ENCODE measurements around the gene DRAXIN. TPM values are rescaled to one million over a fixed set of nuclear protein-coding genes. Genes with fewer than 3 reads are reported as not detected.

Gene DRAXIN
- total RNA-seq, 1 experiment from 2014 or later = 0.36 TPM

DNA sequence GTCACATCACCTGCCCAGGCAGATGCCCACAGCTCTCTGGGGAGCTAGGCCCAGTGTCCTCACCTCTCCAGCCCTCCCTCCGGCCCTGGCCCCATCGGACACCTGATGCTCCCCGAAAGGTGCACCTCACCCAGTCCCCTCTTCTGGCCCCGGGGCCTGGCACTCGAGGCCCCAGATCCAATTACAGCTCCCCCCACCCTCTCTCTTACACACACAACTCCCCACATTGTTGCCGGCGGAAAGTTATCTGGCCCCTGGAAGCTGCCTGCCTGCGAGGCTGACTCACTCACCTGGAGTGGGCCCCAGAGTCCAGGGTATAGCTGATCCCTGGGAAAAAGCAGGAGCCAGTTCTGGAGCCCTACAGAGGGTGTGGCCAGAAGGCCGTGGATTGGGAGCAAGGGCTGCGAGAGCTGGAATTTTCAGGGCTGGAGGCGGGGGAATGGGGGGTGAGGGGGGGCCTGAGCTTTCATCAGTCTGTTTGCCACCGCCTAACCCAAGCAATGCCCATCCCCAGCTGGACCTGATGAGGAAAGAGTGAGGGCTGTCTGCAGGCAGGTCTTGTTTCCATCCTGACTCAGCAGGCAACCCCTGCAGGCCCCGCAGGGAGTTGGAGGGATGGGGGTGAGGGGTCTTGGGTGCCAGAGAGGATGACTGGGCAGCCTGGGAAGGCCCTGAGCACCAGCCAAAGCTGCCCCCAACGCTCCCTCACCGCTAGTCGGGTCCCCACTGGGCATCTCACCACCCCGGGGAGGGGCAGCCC, 38.2 kb upstream of the DRAXIN start:
- no peak for DNase-seq
- H3K4me3 ChIP-seq = no peak overlapping the region
- H3K36me3 ChIP-seq = peaks cover 11% of the 10 kb centered on the region
- no peaks in the 10 kb centered on the region for H3K27me3 ChIP-seq
- H3K9me3 ChIP-seq = no peaks in the 10 kb centered on the region

DNA sequence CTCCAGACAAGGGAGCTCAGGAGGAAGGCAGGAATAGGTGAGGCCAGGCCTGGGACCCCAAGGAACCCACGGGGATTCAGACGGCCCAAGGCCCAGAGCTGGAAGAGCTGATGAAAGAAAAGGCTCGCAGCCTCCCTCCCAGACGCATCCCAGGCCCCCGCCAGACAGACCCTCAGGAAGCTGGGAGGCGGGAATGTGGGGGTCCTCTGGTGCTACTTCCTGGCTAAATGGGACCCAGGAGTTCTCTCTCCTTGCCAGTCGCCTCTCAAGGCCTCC, 37.7 kb upstream of the DRAXIN start:
- Histone ChIP-seq H3K9me3 (no peaks in the 10 kb centered on the region), H3K36me3 (peaks cover 11% of the 10 kb centered on the region), H3K27me3 (no peaks in the 10 kb centered on the region), H3K4me3 (no peak overlapping the region)
- no peak for DNase-seq

DNA sequence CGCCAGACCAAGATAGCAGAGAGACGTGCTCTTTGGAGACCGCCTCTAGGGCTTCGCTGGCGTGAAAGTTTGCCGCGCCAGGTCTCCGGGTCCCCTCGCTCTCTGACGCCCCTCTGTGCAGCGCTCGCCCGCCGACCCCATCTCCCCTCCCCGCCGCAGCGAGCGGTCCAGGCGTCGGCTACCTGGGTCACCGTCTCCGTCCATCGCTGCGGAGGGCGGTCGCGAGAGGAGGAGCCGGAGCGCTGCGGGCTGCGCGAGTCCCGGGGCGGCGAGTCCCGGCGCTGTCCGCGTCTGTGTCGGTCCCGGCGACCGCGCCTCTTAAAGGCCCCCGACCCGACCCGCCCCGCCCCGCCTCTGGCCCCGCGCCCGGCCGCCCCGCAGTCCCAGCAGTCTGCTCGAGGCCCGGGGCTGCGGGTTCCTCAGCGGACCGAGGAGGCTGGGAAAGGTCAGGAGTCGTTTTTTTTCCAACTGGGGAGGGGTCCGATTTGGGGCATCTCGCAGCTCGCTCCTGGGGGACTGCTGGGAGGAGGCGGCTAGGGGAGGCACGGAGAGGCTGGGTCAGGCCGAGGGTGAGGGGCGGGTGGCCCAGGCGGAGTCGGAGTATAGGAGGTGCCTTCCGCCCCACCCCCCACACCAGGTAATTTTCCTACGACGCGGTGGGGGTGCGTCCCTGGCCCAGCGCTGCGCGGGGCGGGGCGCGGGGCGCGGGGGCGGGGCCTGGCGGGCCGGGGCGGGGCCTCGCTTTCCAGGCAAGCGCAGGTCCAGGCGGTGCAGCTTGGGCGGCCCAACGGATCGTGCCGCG, 37.2 kb upstream of the DRAXIN start, which contains the start of the genes FBXO2 and FBXO44:
Gene FBXO2, minus strand, starts transcription at position 293 of the 802 bp plus-strand sequence. Its CDS starts 89 bp downstream, at position 204.
Gene FBXO44, plus strand, starts transcription at position 741 of the 802 bp plus-strand sequence. CDS start 959 bp downstream, outside the sequence.
- Histone ChIP-seq H3K27me3 (no peaks in the 10 kb centered on the region), H3K36me3 (peaks cover 13% of the 10 kb centered on the region), H3K4me3 (peak within 1 kb of the TSS; percentile 48), H3K9me3 (no peaks in the 10 kb centered on the region)
- DNase-seq = peak; percentile 29

DNA sequence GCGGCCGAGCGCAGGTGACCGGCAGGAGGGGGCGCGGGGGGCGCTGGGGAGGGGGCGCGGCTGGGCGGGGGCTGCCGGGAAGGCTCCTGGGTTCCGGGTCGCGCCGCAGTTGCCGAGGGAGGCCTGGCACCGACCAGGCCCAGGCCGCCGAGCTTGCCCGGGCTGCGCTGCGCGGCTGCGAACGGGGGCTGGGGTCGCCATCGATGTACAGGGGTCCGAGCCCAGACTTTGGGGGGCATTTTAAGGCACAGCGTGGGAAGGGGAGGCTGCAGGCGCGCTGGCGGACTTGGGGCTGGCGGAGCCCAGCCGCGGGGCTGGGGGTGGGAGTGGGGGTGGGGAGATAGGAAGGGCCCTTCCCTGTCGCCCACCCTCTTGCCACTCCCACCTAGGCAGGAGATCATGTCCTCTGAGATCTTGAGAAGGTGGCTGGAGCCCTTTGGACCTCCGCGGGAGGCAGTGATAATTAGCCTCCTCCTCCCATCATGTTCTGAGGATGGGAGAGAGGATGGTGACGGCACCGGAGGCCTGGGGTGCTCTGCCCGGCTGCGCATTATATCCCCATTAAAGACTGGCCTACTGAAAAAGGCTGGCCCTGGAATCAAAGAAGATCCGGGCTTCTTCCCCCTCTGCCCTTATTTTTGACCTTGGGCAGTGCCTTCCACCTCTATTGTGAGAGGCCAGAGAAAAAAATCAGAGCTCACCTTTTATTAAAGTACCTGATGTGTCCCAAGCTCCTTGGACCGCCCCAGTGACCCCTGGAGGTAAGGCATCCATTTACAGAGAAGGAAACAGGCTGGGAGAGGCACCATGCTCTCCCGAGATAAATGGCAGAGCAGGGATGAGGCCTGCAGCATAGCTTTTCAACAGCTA, 36.3 kb upstream of the DRAXIN start:
- Histone ChIP-seq H3K9me3 (no peaks in the 10 kb centered on the region), H3K36me3 (peaks cover 13% of the 10 kb centered on the region), H3K27me3 (no peaks in the 10 kb centered on the region), H3K4me3 (peak overlapping the region; percentile 48)
- DNase-seq = no peak

DNA sequence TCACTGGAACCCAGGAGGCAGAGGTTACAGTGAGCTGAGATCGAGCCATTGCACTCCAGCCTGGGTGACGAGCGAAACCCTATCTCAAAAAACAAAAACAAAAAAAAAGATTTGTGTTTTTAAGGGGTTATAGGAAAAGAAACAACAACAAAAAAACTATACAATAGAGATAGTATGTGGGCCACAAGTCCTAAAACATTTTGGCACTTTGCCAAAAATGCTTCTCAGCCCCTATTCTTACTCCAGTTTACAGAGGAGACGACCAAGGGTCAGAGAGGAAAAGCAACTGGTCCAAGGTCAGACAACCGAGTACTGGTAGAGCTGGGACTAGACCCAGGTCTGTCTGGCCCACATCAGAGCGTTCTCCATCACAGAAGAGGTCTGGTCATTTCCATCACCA, 33.9 kb upstream of the DRAXIN start:
- H3K4me3 ChIP-seq = no peak overlapping the region
- H3K36me3 ChIP-seq = peaks cover 13% of the 10 kb centered on the region
- no peaks in the 10 kb centered on the region for H3K27me3 ChIP-seq
- H3K9me3 ChIP-seq = no peaks in the 10 kb centered on the region
- DNase-seq = no peak

DNA sequence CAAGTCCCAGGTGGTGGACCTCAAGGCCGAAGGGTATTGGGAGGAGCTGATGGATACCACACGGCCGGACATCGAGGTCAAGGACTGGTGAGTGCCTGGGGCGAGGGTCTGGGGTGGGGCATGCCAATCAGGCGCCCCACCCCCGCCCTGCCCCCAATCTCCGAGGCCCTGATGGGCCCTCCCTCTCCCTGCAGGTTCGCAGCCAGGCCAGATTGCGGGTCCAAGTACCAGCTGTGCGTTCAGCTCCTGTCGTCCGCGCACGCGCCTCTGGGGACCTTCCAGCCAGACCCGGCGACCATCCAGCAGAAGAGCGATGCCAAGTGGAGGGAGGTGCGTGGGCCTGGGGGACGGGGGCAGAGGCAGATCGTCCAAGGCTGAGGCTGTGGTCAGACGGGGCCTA, 33.0 kb upstream of the DRAXIN start:
- H3K4me3 ChIP-seq = no peak overlapping the region
- H3K9me3 ChIP-seq = no peaks in the 10 kb centered on the region
- peaks cover 13% of the 10 kb centered on the region for H3K36me3 ChIP-seq
- no peaks in the 10 kb centered on the region for H3K27me3 ChIP-seq
- no peak for DNase-seq

DNA sequence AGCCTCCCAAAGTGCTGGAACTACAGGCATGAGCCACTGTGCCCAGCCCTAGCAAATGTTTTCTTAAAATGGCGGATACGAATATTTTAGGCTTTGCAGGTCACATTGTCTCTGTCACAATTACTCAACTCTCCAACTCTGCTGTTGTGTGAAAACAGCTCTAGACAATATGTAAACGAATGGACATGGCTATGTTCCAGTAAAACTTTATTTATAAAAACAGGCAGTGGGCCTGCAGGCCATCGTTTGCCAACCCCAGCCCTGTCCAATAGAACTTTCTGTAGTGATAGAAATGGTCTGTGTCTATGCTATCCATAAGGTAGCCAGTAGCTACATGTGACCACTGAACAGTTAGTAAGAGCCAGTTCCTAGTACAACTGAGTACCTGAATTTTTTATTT, 31.8 kb upstream of the DRAXIN start:
- Histone ChIP-seq H3K9me3 (no peaks in the 10 kb centered on the region), H3K36me3 (peaks cover 13% of the 10 kb centered on the region), H3K4me3 (no peak overlapping the region), H3K27me3 (no peaks in the 10 kb centered on the region)
- no peak for DNase-seq

DNA sequence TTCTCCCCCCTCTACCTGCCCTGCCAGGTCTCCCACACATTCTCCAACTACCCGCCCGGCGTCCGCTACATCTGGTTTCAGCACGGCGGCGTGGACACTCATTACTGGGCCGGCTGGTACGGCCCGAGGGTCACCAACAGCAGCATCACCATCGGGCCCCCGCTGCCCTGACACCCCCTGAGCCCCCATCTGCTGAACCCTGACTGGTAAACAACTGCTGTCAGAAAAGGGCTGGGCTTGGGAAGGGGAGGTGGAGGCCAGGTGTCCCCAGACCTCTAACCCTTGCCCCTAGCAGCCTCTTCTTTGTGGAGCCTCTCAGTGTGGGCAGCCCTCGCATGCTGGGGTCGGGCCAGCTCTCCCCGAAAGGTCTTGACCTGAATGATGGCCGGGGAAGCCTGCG, 30.4 kb upstream of the DRAXIN start:
- Histone ChIP-seq H3K27me3 (no peaks in the 10 kb centered on the region), H3K4me3 (no peak overlapping the region), H3K9me3 (no peaks in the 10 kb centered on the region), H3K36me3 (peaks cover 13% of the 10 kb centered on the region)
- no peak for DNase-seq

DNA sequence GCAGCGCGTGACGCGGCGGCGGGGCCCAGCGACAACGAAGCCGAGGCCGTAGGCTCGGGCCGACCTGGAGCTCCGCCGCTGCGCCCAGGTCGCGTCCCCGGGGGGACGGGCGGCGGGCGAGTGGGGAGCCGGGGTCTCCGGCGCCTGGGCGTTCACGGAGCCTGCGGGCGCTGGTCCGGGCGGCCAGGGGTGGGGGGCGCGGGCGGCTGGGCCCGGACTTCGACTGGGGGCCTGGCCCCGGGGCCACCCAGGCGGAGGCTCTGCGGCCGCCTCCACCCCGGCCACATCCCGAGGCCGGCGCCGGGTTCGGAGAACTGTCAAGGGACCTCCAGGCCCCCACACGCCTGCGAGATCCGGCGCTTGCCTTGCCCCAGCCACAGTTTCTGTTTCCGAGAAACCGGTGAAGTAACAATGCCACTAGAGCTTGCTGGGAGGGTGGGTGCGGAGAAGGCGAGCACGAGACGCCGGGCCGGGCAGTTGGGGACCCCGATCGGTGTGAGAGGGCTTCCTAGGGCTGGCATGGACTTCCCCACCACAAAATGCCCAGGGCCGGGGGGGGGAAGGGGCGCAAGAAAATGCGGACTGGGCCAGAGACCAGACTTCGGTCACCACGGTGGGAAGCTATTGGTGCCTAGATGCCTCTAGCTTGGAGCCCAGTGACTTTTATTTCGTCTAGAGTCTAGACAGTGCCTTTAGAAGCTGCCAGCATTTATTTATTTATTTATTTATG, 27.0 kb upstream of the DRAXIN start:
- peak overlapping the region; percentile 50 for H3K4me3 ChIP-seq
- peak; percentile 30 for DNase-seq
- no peaks in the 10 kb centered on the region for H3K9me3 ChIP-seq
- no peaks in the 10 kb centered on the region for H3K36me3 ChIP-seq
- H3K27me3 ChIP-seq = no peaks in the 10 kb centered on the region

DNA sequence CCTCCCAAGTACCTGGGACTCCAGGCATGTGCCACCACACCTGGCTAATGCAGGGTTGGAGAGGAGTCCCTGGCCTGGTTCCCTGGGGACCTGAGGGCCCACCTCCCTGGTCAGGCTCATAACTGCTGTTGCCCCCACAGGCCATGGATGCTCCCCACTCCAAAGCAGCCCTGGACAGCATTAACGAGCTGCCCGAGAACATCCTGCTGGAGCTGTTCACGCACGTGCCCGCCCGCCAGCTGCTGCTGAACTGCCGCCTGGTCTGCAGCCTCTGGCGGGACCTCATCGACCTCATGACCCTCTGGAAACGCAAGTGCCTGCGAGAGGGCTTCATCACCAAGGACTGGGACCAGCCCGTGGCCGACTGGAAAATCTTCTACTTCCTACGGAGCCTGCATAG, 23.0 kb upstream of the DRAXIN start:
- Histone ChIP-seq H3K4me3 (no peak overlapping the region), H3K36me3 (peaks cover 3% of the 10 kb centered on the region; the same call in 1 of the 2 replicates), H3K9me3 (no peaks in the 10 kb centered on the region), H3K27me3 (no peaks in the 10 kb centered on the region)
- DNase-seq = no peak

DNA sequence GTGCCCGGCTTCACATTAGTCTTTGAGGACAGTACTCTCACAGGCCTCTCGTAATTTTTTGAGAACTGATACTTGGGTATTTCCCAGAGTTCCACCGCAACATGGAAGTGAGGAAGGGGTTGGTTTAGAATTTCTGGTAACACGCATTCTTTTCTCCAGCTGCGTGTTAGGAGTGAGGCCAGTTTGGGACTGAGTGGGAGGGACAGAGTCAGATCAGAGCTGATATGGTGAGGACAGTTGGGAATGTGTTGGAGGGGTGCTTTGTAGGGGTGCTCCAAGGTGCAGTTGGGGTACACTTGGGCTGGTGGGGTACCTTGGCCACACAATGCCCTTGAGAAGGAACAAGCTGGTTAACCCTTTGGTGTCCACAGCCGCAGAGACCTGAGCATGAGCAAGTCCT, 20.8 kb upstream of the DRAXIN start:
- no peak for DNase-seq
- Histone ChIP-seq H3K4me3 (no peak overlapping the region), H3K36me3 (peaks cover 13% of the 10 kb centered on the region), H3K9me3 (no peaks in the 10 kb centered on the region), H3K27me3 (no peaks in the 10 kb centered on the region)

DNA sequence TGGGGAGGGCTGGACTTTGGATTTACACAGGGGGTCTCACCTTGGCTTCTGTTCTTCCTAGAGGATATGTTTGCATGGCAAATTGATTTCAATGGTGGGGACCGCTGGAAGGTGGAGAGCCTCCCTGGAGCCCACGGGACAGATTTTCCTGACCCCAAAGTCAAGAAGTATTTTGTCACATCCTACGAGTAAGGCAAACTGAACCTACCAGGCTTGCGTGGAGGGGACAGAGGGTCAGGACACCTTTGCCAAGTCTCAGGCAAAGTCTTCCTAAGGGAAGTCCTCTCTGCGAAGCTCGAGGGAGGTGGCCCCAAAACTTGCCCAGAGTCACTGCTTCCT, 20.3 kb upstream of the DRAXIN start:
- Histone ChIP-seq H3K4me3 (no peak overlapping the region), H3K36me3 (peaks cover 13% of the 10 kb centered on the region), H3K9me3 (no peaks in the 10 kb centered on the region), H3K27me3 (no peaks in the 10 kb centered on the region)
- no peak for DNase-seq

DNA sequence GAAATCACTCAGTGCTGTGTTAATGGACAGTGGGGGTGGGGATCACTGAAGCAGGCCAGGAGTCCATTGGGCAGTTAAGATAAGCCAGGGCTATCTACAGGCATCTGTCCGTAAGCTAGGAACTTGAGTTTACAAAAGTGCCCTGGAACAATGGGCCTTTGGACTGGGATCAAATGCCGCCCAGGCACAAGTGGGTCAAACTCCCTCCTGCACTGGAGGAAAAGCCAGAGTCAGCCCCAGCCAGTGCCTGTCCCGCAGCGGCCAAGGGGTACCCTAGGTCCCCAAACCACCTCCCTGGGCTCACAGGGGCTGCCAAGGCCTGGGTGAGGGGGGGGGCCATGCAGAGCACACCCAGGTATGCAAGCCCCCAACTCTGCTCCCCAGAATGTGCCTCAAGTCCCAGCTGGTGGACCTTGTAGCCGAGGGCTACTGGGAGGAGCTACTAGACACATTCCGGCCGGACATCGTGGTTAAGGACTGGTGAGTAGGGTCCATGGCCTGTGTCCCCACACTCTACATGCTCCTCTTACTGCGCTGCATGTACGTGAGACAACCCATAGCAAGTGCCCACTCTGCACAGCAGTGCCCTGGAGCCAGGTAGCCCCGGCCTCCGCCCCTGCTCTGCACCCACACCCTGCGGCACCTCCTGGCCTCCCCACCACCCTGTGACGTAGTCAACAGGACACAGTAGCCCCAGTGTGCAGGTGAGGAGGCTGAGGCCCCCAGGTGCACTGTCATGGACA, 19.8 kb upstream of the DRAXIN start:
- no peak for DNase-seq
- Histone ChIP-seq H3K9me3 (no peaks in the 10 kb centered on the region), H3K36me3 (peaks cover 13% of the 10 kb centered on the region), H3K27me3 (no peaks in the 10 kb centered on the region), H3K4me3 (no peak overlapping the region)

DNA sequence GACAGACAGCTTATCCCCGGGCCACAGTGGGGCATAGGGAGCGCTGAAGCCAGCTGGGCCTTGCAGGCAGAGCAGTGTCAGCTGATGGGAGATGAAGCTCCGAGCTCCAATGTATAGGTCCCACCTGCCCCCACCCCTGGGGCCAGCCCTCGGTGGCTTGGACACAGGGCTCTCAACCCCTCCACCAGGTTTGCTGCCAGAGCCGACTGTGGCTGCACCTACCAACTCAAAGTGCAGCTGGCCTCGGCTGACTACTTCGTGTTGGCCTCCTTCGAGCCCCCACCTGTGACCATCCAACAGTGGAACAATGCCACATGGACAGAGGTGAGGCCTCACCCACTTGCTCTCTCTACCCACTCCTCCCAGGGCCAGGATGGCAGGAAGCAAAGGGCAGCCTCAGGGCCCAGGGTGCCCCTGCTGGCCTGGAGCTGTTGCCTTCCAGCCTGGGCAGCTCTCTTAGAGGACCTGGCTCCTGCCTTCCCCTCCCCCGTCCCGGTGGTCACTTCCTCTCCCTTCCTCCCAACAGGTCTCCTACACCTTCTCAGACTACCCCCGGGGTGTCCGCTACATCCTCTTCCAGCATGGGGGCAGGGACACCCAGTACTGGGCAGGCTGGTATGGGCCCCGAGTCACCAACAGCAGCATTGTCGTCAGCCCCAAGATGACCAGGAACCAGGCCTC, 18.3 kb upstream of the DRAXIN start:
- no peak overlapping the region for H3K4me3 ChIP-seq
- peaks cover 13% of the 10 kb centered on the region for H3K36me3 ChIP-seq
- no peaks in the 10 kb centered on the region for H3K27me3 ChIP-seq
- DNase-seq = no peak
- no peaks in the 10 kb centered on the region for H3K9me3 ChIP-seq

DNA sequence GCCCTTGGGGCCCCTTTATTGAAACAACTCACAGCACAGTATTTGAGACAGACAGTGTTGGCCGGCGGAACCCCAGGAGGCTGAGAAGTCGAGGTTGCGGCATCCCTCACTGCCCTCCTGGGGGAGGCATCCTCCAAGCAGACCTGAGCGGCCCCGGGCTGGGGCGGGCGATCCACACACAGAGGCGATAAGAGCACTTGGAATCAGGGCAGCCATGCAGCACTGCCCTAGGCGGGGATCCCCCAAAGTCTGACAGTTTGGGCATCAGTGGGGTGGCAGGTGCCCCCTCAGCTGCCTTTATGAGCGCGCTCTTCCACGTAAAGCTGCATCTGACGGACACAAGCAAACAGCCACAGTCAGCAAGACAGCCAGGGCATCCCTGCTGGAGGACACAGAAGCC, 17.0 kb upstream of the DRAXIN start:
- H3K4me3 ChIP-seq = no peak overlapping the region
- H3K9me3 ChIP-seq = no peaks in the 10 kb centered on the region
- DNase-seq = no peak
- H3K27me3 ChIP-seq = no peaks in the 10 kb centered on the region
- peaks cover 18% of the 10 kb centered on the region for H3K36me3 ChIP-seq
